H9 (cell line): ENCODE results near the gene SLCO3A1. TPM values are rescaled to one million over a fixed set of nuclear protein-coding genes. Genes with fewer than 3 reads are reported as not detected.

ENCODE experiments used
- DNase-seq: peaks from one replicate; pipeline ENCODE4 v3.0.0-alpha.2; 2017
- H2AFZ ChIP-seq: one replicate; pipeline ENCODE4 v1.6.1; 2013; ENCODE audit warnings: mild to moderate bottlenecking, low read length, control low read depth, moderate library complexity
- H2AK5ac ChIP-seq: 2 replicates; pipeline ENCODE4 v1.6.1; 2013; ENCODE audit warnings: low read length, control low read depth, mixed read lengths; ENCODE audit not compliant: insufficient read length
- H2BK120ac ChIP-seq: one replicate; pipeline ENCODE4 v1.6.1; 2013; ENCODE audit warnings: low read depth, mild to moderate bottlenecking, low read length, control low read depth, inconsistent platforms; ENCODE audit not compliant: poor library complexity, severe bottlenecking
- H2BK12ac ChIP-seq: 2 replicates; pipeline ENCODE4 v1.6.1; 2013; ENCODE audit warnings: low read length, control low read depth, mixed read lengths, low read depth; ENCODE audit not compliant: insufficient read length
- H2BK15ac ChIP-seq: 2 replicates; pipeline ENCODE4 v1.6.1; 2013; ENCODE audit warnings: low read depth, low read length, control low read depth
- H2BK20ac ChIP-seq: one replicate; pipeline ENCODE4 v1.6.1; 2013; ENCODE audit warnings: low read depth, mild to moderate bottlenecking, low read length, control low read depth, inconsistent platforms; ENCODE audit not compliant: poor library complexity, severe bottlenecking
- H2BK5ac ChIP-seq: 2 replicates; pipeline ENCODE4 v1.6.1; 2013; ENCODE audit warnings: low read length, control low read depth, mixed read lengths; ENCODE audit not compliant: insufficient read length
- H3K14ac ChIP-seq: 2 replicates; pipeline ENCODE4 v1.6.1; 2013; ENCODE audit warnings: low read length, control low read depth; ENCODE audit not compliant: insufficient read depth
- H3K18ac ChIP-seq: 2 replicates; pipeline ENCODE4 v1.6.1; 2013; ENCODE audit warnings: low read depth, mild to moderate bottlenecking, mixed read lengths, low read length, control low read depth; ENCODE audit not compliant: insufficient read length
- H3K23ac ChIP-seq: 2 replicates; pipeline ENCODE4 v1.6.1; 2013; ENCODE audit warnings: low read length, control low read depth, mixed read lengths, low read depth; ENCODE audit not compliant: insufficient read length
- H3K23me2 ChIP-seq: 2 replicates; pipeline ENCODE4 v1.6.1; 2013; ENCODE audit warnings: low read depth, mild to moderate bottlenecking, mixed read lengths, low read length, control low read depth; ENCODE audit not compliant: insufficient read length, poor library complexity, severe bottlenecking
- H3K27ac ChIP-seq: 2 replicates; pipeline ENCODE4 v1.5.1; 2013; ENCODE audit warnings: low read length, control low read depth, mixed read lengths, low read depth; ENCODE audit not compliant: insufficient read length
- H3K27me3 ChIP-seq: 2 replicates; pipeline ENCODE4 v1.6.1; 2013; ENCODE audit warnings: low read length, control low read depth, inconsistent platforms; ENCODE audit not compliant: insufficient read depth
- H3K4ac ChIP-seq: 2 replicates; pipeline ENCODE4 v1.6.1; 2013; ENCODE audit warnings: low read depth, mild to moderate bottlenecking, control low read depth, inconsistent platforms, low read length, moderate library complexity
- H3K4me1 ChIP-seq: 2 replicates; pipeline ENCODE4 v1.6.1; 2013; ENCODE audit warnings: low read length, control low read depth, inconsistent platforms; ENCODE audit not compliant: insufficient read depth
- H3K4me2 ChIP-seq: 2 replicates; pipeline ENCODE4 v1.6.1; 2013; ENCODE audit warnings: low read length, control low read depth, mixed read lengths; ENCODE audit not compliant: insufficient read length, insufficient read depth
- H3K56ac ChIP-seq: 2 replicates; pipeline ENCODE4 v1.6.1; 2013; ENCODE audit warnings: low read depth, mild to moderate bottlenecking, mixed read lengths, low read length, control low read depth; ENCODE audit not compliant: insufficient read length
- H3K79me1 ChIP-seq: 2 replicates; pipeline ENCODE4 v1.6.1; 2013; ENCODE audit warnings: low read depth, mild to moderate bottlenecking, moderate library complexity, low read length, control low read depth, inconsistent platforms; ENCODE audit not compliant: insufficient read depth, poor library complexity, severe bottlenecking
- H3K79me2 ChIP-seq: 2 replicates; pipeline ENCODE4 v1.6.1; 2013; ENCODE audit warnings: low read length, control low read depth, inconsistent platforms; ENCODE audit not compliant: insufficient read depth
- H3K9ac ChIP-seq: 2 replicates; pipeline ENCODE4 v1.6.1; 2013; ENCODE audit warnings: low read length, control low read depth, mixed read lengths; ENCODE audit not compliant: insufficient read length; ENCODE audit errors: extremely low read depth
- H3K9me3 ChIP-seq: one replicate; pipeline ENCODE4 v1.6.1; 2013; ENCODE audit warnings: low read depth, low read length, inconsistent platforms; ENCODE audit not compliant: control insufficient read depth
- H3T11ph ChIP-seq: one replicate; pipeline ENCODE4 v1.6.1; 2013; ENCODE audit warnings: mild to moderate bottlenecking, low read length, control low read depth, inconsistent platforms
- H4K20me1 ChIP-seq: one replicate; pipeline ENCODE4 v1.6.1; 2013; ENCODE audit not compliant: control insufficient read depth, insufficient read length, insufficient read depth
- H4K5ac ChIP-seq: 2 replicates; pipeline ENCODE4 v1.6.1; 2013; ENCODE audit warnings: low read depth, mild to moderate bottlenecking, mixed read lengths, low read length, control low read depth; ENCODE audit not compliant: insufficient read length
- H4K8ac ChIP-seq: replicated peaks from 2 replicates; pipeline ENCODE4 v1.6.1; 2013; ENCODE audit warnings: low read length, control low read depth, mixed read lengths, low read depth; ENCODE audit not compliant: insufficient read length
- H4K91ac ChIP-seq: 2 replicates; pipeline ENCODE4 v1.6.1; 2013; ENCODE audit warnings: low read depth, mild to moderate bottlenecking, moderate library complexity, mixed read lengths, low read length, control low read depth; ENCODE audit not compliant: insufficient read length
- H3K27ac Mint-ChIP-seq, 3 experiments: 2 replicates in 2 of 3; 3 replicates in 1 of 3; pipeline ENCODE4 v1.8.0; 2020 to 2021; ENCODE audit warnings: mixed read lengths in 3 of 3, mild to moderate bottlenecking in 1 of 3, moderate library complexity in 1 of 3
- H3K27me3 Mint-ChIP-seq: 2 replicates; pipeline ENCODE4 v1.8.0; 2021; ENCODE audit warnings: low read depth, mild to moderate bottlenecking, moderate library complexity, mixed read lengths
- H3K36me3 Mint-ChIP-seq, 3 experiments: 2 replicates in 2 of 3; 3 replicates in 1 of 3; pipeline ENCODE4 v1.8.0; 2020 to 2021; ENCODE audit warnings: low read depth in 3 of 3, mixed read lengths in 3 of 3; ENCODE audit not compliant: insufficient read depth in 1 of 3
- H3K4me1 Mint-ChIP-seq, 2 experiments: 2 replicates each; pipeline ENCODE4 v1.8.0; 2020; ENCODE audit warnings: mixed read lengths in 2 of 2
- H3K4me3 Mint-ChIP-seq, 2 experiments: 2 replicates in 1 of 2; 3 replicates in 1 of 2; pipeline ENCODE4 v1.8.0; 2020 to 2021; ENCODE audit warnings: mild to moderate bottlenecking in 2 of 2, mixed read lengths in 2 of 2, moderate library complexity in 1 of 2
- H3K9me3 Mint-ChIP-seq, 2 experiments: 2 replicates in 1 of 2; 3 replicates in 1 of 2; pipeline ENCODE4 v1.8.0; 2020; ENCODE audit warnings: mild to moderate bottlenecking in 2 of 2, mixed read lengths in 2 of 2, moderate library complexity in 1 of 2
- CTCF ChIP-seq: fragments of 200-600 bp; sonication (generic); conservative IDR thresholded peaks from 3 replicates; pipeline ENCODE4 v1.8.0; 2021; ENCODE audit warnings: antibody characterized with exemption, mild to moderate bottlenecking
- WGBS: extraction: QIAGEN DNeasy Blood & Tissue Kit; methylation state at CpG from one replicate; pipeline ENCODE4 v1.1.7; 2013; ENCODE audit warnings: missing lambda C conversion rate, low lambda C conversion rate, mixed read lengths; ENCODE audit not compliant: insufficient read length; ENCODE audit errors: extremely low coverage; 5-methylcytosine and 5-hydroxymethylcytosine counted together
- total RNA-seq: library from RNA; stranded (reverse); gene quantifications from 2 replicates; pipeline ENCODE4 v1.2.1, GENCODE V29; 2021

SLCO3A1 gene
- total RNA-seq, 1 experiment from 2014 or later: 9.4 TPM

DNA sequence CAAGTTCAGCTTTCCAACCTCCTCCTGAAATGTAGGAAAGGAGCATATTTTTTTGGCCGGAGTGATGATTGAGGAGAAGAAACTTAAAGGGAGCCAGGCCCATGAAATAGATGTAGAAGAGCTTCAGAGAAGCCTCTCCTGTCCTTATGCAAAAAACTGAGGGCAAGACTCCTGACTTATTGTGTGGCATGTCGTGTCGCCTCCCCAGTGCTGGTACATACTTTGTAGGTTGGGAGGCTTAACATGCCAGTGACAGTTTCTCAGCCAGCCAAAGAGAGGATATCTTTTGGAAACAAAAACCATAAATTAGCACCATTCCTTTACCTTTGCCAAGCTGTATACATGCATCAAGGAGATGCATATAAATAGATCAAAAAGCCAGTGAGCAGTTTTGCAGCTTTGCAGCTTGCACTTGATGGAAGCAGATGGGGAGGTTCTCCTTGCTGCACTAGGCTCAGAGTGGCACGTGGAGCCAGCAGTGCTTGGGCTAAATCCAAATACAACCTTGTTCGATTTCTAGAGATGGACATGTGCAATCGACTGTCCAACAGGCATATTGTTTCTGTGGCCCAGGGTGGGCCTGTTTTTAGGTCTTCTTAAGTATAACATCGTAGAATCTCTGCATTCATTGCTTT lies 10.2 kb downstream of the SLCO3A1 start:
- no peaks in the 10 kb centered on the region for H3K27me3 Mint-ChIP-seq
- no peaks in the 10 kb centered on the region for H3K23me2 ChIP-seq

More for the DNA sequence above, 10.2 kb downstream of the SLCO3A1 start:
- no peak overlapping the region for H3K14ac ChIP-seq
- no peaks in the 10 kb centered on the region for H4K20me1 ChIP-seq
- no peak overlapping the region for H2BK15ac ChIP-seq
- TF ChIP-seq CTCF: no peak
- no peaks in the 10 kb centered on the region for H3K79me2 ChIP-seq
- Mint-ChIP-seq H3K36me3 (no peaks in the 10 kb centered on the region), H3K4me3 (no peak overlapping the region), H3K4me1 (peaks cover 28 to 37% of the 10 kb centered on the region in 2 experiments), H3K27ac (peak overlapping the region in 1 of 3 experiments; percentile 43; a peak in 1 of 7 replicates), H3K9me3 (no peaks in the 10 kb centered on the region)
- no CpG with 5 or more reads among the region's 7 CpGs for WGBS
- H3K27me3 ChIP-seq: no peaks in the 10 kb centered on the region
- no peak overlapping the region for H3T11ph ChIP-seq
- no peak overlapping the region for H2BK20ac ChIP-seq
- H3K4ac ChIP-seq: no peak overlapping the region
- no peak overlapping the region for H2BK12ac ChIP-seq
- H2BK120ac ChIP-seq: no peak overlapping the region
- no peak overlapping the region for H3K27ac ChIP-seq
- H3K9ac ChIP-seq: no peak overlapping the region
- H3K4me1 ChIP-seq: no peaks in the 10 kb centered on the region
- no peak overlapping the region for H3K56ac ChIP-seq
- H2AFZ ChIP-seq: no peak overlapping the region
- H3K4me2 ChIP-seq: no peak overlapping the region
- no peak overlapping the region for H4K8ac ChIP-seq
- H4K91ac ChIP-seq: no peak overlapping the region
- H3K18ac ChIP-seq: no peak overlapping the region
- no peak for DNase-seq
- no peaks in the 10 kb centered on the region for H3K9me3 ChIP-seq
- no peak overlapping the region for H3K23ac ChIP-seq
- H2BK5ac ChIP-seq: no peak overlapping the region
- no peaks in the 10 kb centered on the region for H3K79me1 ChIP-seq
- H2AK5ac ChIP-seq: no peak overlapping the region
- no peak overlapping the region for H4K5ac ChIP-seq
